ENCODE data around the gene USP20.

The USP20 gene

GRCh38 chr9:129904734-129905133 lies 69.5 kb downstream of the USP20 start:
- no peak for TF ChIP-seq CTCF (IDR thresholded peaks at IDR 0.05)

- no peak for TF ChIP-seq CTCF (IDR thresholded peaks at IDR 0.05)
Measured at GRCh38 chr9:129906298-129906697, 71.0 kb downstream of the USP20 start.

- no peak for TF ChIP-seq CTCF (IDR thresholded peaks at IDR 0.05)
Measured at GRCh38 chr9:129907201-129907600, 71.9 kb downstream of the USP20 start.

DNA sequence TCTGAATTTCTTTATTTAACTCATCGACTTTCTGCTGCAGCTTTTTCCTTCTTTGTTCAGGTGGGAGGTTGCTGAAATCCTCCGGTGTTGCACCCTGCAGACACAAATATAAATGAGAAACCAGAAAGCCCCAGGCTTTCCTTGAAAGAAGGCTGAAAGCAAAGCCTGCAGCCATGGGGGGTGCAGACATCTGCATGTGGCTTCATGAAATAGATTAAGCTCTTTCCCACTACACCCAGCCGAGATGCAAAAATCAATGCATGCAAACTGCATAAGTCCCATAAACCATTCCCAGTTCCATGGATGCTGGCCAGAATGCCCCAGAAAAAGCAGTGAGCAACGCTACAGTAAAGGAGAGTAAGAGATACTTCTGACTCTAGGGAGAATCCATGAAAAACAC lies 73.6 kb downstream of the USP20 start:
- TF ChIP-seq CTCF (IDR thresholded peaks at IDR 0.05) = no peak

DNA sequence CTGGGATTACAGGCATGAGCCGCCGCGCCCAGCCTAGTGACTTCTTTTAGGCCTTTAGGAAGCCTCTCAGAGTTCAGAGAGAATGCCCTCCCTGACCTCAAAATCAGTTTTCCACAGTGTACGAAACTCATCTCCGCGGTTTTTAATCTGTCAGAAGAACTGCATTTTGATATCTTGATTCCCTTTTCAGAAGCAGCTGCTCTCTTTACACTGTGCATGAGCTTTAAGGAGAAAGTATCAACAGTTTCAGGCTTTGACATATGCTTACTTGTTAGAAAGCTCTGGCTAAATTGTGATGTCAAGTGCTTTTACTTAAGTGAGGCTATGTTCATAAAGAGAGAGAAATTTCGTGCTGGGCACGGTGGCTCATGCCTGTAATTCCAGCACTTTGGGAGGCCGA lies 74.6 kb downstream of the USP20 start:
- no peak for TF ChIP-seq CTCF (IDR thresholded peaks at IDR 0.05)

DNA sequence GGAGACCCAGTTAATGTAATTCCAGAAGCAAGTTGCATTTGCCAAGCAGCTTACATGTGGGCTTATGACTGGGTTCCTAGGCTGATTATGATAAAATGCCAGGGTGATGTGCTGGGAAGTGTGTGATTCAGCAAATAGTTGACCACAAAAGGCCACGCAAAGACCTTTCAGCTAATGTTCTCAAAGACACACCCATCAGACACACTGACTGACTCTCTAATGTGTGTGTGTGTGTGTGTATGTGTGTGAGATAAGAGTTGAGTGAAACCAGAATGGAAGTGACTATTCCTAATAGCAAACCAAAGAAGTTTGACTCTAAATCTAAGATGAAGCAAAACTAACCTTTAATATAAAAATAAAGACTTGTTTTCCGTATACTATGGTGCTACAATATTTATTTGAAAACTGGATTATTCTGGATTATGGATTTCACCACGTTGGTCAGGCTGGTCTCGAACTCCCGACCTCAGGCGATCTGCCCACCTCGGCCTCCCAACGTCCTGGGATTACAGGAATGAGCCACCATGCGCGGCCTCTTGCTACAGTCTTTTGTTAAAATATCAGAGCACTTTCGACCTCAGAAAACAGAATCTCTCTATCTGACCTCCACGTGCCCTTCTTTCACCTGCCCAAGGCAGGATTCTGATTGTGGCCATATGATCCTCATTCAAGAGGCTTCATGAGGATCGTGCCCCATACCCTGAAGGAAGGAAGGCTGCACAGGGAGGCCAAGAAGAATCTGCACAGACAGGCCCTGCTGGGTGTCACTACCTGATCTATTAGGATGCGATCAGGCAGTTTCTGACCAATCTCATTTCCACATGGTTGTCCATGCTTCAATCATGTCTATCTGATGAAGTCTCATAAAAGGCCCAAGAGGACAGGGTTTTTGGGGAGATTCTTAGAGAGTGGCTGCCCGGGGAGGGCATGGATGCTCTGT lies 75.6 kb downstream of the USP20 start:
- no peak for TF ChIP-seq CTCF (IDR thresholded peaks at IDR 0.05)

DNA sequence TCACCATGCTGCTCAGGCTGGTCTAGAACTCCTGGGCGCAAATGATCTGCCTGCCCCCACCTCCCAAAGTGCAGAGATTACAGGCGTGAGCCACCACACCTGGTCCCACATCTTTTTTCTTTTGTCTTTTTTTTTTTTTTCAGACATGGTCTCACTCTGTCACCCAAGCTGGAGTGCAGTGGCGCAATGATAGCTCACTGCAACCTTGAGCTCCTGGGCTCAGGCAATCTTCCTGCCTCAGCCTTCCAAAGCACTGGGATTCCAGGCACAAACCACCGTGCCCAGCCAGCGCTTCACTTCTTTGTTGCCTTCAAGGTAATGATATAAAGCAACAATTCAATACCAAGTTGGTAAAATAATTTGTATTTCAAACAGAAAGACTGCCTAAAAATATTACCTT lies 78.8 kb downstream of the USP20 start:
- no peak for TF ChIP-seq CTCF (IDR thresholded peaks at IDR 0.05)

All from LNCAP (cell line).